ENCODE data around the gene PSME2.
"Not testable (repeated sequence)": the region's sequence is repeated elsewhere in the genome, so short reads cannot be mapped to it uniquely, and the experiment has no call there.

PSME2 gene

DNA sequence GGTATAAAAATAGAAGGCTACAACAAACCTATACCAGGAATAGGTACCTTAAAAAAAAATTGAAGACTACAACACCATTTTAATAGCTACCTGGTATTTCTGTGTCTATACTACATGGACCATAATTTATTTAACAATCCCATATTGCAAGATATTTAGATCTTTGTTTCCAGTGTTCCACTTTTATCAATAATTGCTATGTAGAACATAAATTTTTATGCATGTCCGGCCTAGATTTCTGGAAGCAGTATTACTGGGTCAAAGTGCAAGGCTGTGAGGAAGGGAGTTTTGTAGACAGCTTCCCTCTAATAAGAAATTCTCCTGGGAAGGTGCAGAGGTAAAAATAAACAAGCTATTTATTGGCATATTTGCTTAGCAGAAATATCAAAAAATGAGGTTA is 35.9 kb downstream of the PSME2 start:
- no peak for DNase-seq

DNA sequence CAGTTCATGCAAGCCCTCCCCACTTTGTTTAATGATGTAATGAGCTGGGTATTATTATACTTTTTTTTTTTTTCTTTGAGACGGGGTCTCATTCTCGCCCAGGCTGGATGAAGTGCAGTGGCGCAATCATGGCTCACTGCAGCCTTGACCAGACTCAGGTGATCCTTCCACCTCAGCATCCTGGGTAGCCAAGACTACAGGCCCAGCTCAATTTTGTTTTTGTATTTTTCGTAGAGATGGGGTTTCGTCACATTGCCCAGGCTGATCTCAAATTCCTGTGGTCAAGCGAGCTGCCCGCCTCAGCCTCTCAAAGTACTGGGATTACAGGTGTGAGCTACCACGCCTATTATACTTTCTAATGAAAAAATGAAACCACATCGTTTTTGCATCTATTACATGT is 36.4 kb downstream of the PSME2 start:
- DNase-seq, result no peak

DNA sequence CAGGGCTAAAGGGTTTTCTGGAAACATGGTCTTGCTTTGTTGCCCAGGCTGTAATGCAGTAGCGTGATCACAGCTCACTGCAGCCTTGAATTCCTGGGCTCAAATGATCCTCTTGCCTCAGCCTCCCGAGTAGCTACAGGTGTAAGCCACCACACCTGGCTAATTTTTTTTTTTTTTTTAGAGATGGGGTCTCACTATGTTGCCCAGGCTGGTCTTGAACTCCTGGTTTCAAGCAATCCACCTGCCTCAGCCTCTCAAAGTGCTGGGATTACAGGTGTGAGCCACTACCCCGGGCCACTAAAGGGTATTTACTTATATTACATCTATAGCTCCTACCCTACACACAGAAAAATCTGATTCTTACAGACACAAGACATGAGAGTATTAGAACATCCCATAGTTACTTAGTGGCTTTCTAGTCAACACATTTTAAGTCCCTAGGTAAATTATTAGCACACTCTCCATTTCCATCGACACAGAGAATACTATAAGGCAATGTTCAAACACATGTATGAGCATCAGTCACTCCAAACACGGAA is 38.0 kb downstream of the PSME2 start:
- no peak for DNase-seq

DNA sequence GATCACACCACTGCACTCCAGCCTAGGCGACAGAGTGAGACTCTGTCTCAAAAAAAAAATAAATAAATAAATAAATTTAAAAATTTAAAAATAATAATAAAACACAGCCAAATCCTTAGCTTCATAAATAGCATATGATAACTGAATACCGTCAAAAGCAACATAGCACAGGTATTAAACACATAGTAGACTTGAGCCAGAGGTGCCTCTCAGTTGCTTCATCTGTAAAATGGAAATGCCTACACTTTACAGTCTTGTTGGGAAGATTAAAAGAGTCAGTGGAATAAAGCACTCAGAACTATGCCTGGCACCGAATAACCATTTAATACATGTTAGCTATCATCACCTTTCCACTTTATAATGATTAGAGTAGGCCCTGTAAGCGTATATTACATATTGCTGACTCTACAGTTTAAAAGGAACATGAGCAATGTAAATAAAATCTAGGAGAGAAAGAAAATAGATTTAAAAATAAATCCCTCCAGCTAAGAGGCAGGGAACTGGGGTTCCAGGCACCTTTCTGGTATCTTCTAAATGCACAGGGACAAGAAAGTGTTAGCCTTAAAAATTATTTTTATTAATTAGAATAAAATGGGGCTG is 39.6 kb downstream of the PSME2 start:
- no peak for DNase-seq

DNA sequence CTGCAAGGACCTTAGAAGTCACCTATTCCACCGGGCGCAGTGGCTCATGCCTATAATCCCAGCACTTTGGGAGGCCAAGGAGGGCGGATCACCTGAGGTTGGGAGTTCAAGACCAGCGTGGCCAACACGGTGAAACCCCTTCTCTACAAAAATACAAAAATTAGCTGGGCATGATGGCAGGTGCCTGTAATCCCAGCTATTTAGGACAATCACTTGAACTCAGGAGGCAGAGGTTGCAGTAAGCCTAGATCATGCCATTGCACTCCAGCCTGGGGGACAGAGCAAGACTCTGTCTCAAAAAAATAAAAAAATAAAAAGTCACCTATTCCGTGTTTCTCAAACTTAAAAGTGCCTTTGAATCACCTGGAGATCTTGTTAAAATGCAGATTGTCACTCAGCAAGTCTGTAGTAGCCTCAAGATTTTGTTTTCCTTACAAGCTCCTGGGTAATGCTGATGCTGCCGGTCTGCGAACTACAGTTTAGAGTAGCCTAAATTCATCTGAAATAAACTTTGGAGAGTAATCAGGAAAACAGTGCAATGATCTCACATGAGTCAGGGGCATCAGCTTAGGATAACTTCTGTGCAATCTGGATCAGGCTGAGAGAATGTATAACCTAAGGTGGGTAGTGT is 40.7 kb downstream of the PSME2 start:
- not testable (repeated sequence) for DNase-seq

DNA sequence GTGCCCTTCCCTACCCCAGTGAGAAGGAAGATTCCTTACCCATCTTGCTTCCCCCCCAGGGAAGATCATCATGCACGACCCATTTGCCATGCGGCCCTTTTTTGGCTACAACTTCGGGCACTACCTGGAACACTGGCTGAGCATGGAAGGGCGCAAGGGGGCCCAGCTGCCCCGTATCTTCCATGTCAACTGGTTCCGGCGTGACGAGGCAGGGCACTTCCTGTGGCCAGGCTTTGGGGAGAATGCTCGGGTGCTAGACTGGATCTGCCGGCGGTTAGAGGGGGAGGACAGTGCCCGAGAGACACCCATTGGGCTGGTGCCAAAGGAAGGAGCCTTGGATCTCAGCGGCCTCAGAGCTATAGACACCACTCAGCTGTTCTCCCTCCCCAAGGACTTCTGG is 43.0 kb downstream of the PSME2 start:
- no peak for DNase-seq

DNA sequence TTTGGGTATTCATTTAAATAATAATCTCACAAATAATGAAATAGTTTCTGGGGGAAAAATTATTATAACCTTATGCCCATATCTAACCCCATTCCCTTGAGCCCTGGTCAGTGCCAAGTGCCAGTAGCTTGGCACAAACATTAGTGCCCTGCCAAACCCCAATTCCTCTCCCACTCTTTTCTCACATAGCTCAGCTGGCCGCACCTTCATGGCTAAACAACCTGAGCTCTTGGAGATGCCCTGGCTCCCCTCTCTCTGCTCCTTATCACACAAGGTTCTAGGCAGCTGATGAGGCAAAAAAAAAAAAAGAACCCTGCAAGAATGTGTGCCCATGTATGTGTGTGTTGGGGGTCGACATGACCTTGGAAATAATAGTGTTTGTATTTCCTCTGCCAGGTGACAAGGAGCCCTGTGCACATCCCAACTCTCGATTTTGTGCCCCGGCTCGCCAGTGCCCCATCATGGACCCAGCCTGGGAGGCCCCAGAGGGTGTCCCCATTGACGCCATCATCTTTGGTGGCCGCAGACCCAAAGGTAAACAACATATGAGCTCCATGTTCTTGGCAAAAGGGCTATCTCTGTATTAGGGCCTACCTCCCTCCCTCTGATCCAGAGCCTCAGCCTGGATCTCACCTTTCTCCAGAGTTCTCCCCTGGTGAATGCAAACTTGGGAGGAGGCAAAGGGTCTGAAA is 43.9 kb downstream of the PSME2 start:
- no peak for DNase-seq

DNA sequence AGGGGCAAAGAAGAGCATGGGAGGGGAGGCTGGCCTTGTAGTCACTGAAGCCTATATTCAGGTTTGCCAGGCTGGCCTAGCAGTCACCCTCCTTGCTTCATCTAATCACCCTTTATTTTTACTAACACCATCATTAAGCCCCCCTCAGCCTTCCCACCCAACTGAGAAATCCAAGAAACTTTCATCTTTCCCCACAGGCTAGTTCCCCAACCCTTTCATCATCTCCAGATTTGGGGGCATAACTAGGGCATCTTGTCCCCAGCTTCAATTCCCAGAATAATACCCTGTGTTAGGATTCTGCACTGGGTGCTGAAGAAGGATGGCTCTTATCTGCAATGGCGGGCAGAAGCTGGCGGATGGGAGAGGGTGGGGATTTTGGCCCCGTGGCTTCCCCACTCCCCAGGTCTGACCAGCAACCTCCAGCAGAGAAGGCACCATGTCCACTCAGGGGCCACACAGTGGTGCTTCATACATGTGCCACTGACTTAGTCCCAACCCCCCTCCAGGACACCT is 45.4 kb downstream of the PSME2 start:
- no peak for DNase-seq

DNA sequence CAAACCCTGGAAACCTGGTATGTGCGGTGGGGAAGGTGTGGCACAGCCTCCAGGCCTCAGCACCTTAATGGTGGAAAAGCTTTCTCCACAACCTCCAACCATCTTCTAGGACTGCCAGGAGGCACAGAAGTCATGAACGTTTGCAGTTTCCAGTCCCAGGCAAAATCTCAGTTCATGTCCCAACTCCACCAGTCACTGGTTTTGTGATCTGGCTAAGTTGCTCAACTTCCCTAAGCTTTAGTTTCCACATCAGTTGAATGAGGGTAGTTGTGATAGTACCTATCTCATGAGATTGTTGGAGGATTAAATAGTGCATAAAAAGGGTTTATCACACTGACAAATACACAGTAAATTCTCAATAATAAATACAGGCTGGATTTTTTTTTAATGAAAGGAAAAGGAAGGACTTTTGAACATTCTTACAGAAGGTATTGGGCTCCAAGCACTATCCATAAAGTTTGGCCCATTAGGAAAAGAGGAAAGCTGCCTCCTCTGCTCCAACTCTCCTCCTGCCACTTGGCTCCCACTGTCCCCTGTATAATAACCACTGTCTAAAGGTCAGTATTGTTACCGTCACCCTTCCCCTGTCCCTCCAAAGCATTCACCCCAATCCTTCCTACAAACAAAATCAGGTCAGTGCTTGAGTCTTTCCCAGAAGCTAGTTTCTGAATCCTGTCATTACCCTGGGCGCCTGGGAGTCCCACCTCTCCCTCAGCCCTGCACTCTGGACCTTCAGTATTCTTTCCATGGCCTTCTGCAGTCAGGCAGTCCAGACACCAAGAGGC is 46.0 kb downstream of the PSME2 start:
- no peak for DNase-seq

DNA sequence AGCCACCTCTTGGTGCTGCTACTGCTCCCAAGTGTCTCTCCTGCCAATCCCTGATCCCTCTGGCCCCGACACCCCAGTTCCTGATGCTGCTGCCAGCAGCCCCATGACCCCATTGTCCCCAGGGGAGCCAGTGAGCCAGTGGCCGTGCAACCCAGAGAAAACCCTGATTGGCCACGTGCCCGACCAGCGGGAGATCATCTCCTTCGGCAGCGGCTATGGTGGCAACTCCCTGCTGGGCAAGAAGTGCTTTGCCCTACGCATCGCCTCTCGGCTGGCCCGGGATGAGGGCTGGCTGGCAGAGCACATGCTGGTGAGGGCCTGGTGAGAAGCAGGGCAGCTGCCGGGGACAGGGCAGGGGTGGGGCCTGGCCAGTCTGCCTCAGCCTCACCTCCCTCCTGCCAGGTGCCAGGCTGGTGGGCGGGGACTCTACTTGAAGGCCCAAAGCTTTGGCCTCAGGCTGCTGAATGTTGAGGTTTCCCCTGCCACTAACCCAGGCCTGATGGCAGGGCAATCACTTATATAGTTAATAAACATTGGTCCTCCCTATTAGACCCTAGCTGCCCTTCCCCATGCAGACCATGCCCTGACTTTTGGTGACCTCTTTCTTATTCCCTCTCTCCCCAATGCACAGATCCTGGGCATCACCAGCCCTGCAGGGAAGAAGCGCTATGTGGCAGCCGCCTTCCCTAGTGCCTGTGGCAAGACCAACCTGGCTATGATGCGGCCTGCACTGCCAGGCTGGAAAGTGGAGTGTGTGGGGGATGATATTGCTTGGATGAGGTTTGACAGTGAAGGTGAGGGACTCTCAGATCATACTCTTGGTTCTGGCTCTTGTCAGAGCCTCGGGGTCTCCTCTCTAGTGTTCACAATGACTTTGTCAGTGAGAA is 47.2 kb downstream of the PSME2 start:
- DNase-seq, result no peak

DNA sequence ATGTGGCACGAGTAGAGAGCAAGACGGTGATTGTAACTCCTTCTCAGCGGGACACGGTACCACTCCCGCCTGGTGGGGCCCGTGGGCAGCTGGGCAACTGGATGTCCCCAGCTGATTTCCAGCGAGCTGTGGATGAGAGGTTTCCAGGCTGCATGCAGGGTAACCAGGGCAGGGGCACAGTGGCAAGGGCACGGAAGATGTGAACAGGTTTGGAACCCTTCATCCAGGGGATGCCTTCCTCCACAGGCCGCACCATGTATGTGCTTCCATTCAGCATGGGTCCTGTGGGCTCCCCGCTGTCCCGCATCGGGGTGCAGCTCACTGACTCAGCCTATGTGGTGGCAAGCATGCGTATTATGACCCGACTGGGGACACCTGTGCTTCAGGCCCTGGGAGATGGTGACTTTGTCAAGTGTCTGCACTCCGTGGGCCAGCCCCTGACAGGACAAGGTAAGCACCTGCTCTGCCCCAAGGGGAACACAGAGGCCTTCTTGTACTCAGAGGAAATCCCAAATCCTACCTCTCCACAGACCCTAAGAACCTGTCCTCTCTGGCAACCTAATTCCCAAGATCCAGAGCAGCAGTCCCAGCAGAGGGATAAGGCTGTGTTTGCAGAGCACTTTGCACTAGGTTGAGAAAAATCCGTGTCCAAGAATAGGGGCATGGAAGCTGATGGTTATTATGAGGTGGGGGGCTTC is 48.0 kb downstream of the PSME2 start:
- DNase-seq, result no peak

DNA sequence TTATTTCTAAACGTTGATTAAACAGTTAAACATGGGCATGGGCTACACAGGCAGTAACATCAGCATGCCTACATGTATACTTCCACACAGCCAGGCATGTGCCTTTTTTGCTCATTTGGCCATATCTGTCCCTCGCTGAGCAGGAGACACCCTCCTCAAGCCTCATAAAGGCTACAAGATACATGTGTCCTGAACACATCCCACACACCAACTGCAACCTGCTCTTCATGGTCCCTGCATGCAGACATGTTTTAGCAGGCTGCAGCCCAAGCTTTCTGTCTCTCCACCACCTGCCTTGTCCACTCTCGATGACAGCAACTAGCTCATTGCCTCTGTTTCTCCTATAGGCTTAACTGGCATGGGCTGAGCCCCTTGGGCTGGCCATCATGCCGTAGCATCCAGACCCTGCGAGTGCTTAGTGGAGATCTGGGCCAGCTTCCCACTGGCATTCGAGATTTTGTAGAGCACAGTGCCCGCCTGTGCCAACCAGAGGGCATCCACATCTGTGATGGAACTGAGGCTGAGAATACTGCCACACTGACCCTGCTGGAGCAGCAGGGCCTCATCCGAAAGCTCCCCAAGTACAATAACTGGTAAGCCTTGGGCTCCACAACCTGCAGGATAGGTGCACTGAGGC is 49.7 kb downstream of the PSME2 start:
- no peak for DNase-seq

DNA sequence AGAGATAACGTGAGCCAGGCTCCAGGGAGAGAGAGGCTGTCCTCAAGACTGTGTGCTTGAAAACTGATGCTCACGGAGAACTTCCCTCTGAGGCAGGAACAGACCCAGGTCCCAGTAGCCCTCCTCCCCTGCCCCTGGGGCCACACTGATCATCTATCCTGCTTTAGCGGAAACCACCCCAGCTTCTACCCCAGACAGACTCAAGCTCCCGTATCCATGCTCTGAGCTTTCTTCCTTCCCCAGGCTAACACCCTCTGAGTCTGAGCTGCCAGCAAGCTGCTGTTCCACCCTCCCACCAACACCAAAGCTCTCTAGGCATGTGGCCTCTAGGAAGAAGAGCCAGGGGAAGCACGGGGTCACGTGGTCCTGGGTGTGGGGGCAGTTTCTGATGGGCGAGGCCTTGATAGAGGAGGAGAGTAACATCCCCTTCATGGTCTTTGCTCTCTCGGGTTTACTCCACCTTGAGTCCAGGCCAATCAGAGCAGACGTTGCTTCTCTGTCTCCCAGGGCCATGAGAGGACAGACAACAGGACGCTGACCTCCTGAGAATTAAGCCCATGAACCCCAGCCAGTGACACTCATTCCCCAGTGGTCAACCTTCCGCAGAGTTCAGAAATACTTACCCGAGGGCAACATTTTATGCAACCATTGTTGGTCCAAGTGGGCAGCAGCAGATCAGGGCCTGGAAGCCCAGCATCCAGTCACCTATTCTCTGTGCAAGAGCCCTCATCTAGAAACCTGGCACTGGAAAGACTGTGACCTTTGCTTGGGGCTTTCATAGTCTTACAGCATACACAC is 50.9 kb downstream of the PSME2 start:
- DNase-seq, result peak; percentile 5

DNA sequence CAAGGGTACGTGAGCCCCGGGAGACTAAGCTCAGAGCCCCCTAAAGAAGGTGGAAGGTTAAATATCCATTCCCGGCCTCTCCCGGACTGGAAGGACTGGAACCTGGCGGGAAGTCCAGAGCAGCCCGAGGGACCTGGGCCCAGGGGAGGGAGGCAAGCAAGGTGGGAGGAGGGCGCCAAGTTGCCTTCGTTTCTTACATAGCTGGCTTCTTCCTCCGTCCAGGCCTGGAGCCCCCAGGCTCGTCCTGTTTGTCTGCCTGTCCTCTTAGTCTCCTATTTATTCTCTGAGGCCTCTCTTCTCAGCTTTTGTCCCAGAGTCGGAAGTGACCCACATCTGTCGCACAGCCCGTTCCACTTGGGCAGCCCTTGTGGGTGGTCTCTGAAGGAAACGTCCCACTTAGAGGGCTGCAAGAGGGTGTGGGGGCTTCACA is 51.6 kb downstream of the PSME2 start:
- DNase-seq, result no peak

DNA sequence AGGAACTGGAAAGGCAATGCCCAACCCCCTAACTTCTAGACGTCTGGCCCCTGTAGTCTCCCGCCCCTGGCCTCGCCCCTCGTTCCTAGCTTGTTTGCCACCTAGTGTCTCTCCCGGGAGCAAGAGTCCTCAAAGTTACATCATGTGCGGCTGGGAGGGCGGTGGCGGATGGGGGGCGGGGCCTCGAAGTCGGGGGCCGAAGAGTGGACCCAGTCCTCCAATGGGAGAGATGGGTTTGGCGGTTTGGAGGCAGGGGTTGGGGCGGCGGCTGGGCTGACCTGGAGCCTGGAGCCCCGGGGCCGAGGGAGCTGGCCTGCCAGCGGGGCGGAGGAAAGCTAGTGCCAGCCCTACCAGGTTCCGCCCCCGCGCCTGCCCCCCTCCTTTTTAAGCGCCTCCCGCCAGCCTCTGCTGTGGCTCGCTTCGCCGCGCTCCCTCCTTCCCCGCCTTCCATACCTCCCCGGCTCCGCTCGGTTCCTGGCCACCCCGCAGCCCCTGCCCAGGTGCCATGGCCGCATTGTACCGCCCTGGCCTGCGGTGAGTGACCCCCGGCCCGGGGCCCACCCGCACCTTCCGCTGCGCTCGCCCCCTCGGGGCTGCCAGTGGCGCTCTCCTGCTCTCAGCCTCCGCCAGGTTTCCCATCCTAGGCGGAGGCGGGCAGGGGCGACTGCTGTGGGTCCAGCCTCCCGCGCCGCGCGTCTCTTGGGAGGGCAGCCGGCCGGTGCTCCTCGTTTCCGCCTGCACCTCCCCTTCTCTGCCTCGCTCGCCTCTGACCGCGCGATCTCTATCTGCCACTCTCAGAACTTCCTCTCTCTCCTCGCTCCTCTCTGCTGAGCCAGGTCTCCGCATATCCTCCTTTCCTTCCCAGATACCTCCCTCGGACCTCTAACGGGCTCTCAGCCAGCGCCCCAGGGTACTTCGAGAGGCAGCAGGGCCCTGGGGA is 52.2 kb downstream of the PSME2 start, which contains the start of gene PCK2:
Gene PCK2, plus strand, starts transcription at position 411 of the 940 bp plus-strand sequence. Its CDS starts 95 bp downstream, at position 506.
- DNase-seq, result peak; percentile 76

All from SIG-M5 (cell line).